ENCODE measurements around the gene OVCA2. TPM values are rescaled to one million over a fixed set of nuclear protein-coding genes. Genes with fewer than 3 reads are reported as not detected.
"Not testable (repeated sequence)": the region's sequence is repeated elsewhere in the genome, so short reads cannot be mapped to it uniquely, and the experiment has no call there.

The OVCA2 gene
- total and polyA plus RNA-seq, 2 experiments from 2014 or later: 49.2 to 72.5 TPM

- no peaks in the 10 kb centered on the region for H3K9me3 ChIP-seq (ENCODE audit: low read depth)
- H4K20me1 ChIP-seq (ENCODE audit: insufficient read depth, poor library complexity, severe bottlenecking): no peaks in the 10 kb centered on the region
- WGBS (ENCODE audit: low lambda C conversion rate, missing lambda C conversion rate): 97% methylated on average over 4 of the region's 4 CpGs
- no peaks in the 10 kb centered on the region for H3K27me3 ChIP-seq
- H3K4me3 ChIP-seq: no peak overlapping the region
- H3K27ac ChIP-seq: no peak overlapping the region
- no peak overlapping the region for H2AFZ ChIP-seq
- H3K79me2 ChIP-seq: no peaks in the 10 kb centered on the region
- no peaks in the 10 kb centered on the region for H3K36me3 ChIP-seq (replicated peaks; ENCODE audit: insufficient read depth, low read depth)
- TF ChIP-seq EZH2 (IDR thresholded peaks at IDR 0.05; ENCODE audit: borderline replicate concordance) (no peak), EZH2phosphoT487 (IDR thresholded peaks at IDR 0.05; ENCODE audit: low read depth, severe bottlenecking, unreplicated experiment) (no peak), CTCF (IDR thresholded peaks at IDR 0.05; ENCODE audit: poor library complexity) (no peak)
- DNase-seq (ENCODE audit: low spot score): no peak
- H3K9me2 ChIP-seq (replicated peaks; ENCODE audit: insufficient read depth): no peaks in the 10 kb centered on the region
- H3K4me2 ChIP-seq: no peak overlapping the region
- peaks cover 9% of the 10 kb centered on the region for H3K4me1 ChIP-seq (ENCODE audit: insufficient read depth)
Observed at GRCh38 chr17:2012499-2012898, 29.3 kb upstream of the OVCA2 start.

- H3K9me2 ChIP-seq (replicated peaks; ENCODE audit: insufficient read depth); H2AFZ ChIP-seq; H3K4me2 ChIP-seq; H3K27me3 ChIP-seq; H3K79me2 ChIP-seq; H3K4me3 ChIP-seq; H4K20me1 ChIP-seq (ENCODE audit: insufficient read depth, poor library complexity, severe bottlenecking); DNase-seq (ENCODE audit: low spot score); H3K9me3 ChIP-seq (ENCODE audit: low read depth); H3K27ac ChIP-seq; H3K4me1 ChIP-seq (ENCODE audit: insufficient read depth); H3K36me3 ChIP-seq (replicated peaks; ENCODE audit: insufficient read depth, low read depth): not testable (repeated sequence)
- 69% methylated on average over 5 of the region's 6 CpGs for WGBS (ENCODE audit: low lambda C conversion rate, missing lambda C conversion rate)
Observed at GRCh38 chr17:2013220-2013993, 28.4 kb upstream of the OVCA2 start.

- Histone ChIP-seq H3K27me3 (peaks cover 14% of the 10 kb centered on the region), H3K79me2 (no peaks in the 10 kb centered on the region), H3K4me2 (no peak overlapping the region), H3K4me1 (ENCODE audit: insufficient read depth) (peaks cover 9% of the 10 kb centered on the region), H4K20me1 (ENCODE audit: insufficient read depth, poor library complexity, severe bottlenecking) (no peaks in the 10 kb centered on the region), H3K9me2 (replicated peaks; ENCODE audit: insufficient read depth) (no peaks in the 10 kb centered on the region), H3K36me3 (replicated peaks; ENCODE audit: insufficient read depth, low read depth) (no peaks in the 10 kb centered on the region), H3K27ac (no peak overlapping the region), H2AFZ (no peak overlapping the region), H3K9me3 (ENCODE audit: low read depth) (no peaks in the 10 kb centered on the region), H3K4me3 (no peak overlapping the region)
- no peak for DNase-seq (ENCODE audit: low spot score)
- TF ChIP-seq CTCF (IDR thresholded peaks at IDR 0.05; ENCODE audit: poor library complexity) (no peak), EZH2phosphoT487 (IDR thresholded peaks at IDR 0.05; ENCODE audit: low read depth, severe bottlenecking, unreplicated experiment) (no peak), EZH2 (IDR thresholded peaks at IDR 0.05; ENCODE audit: borderline replicate concordance) (no peak)
- WGBS (ENCODE audit: low lambda C conversion rate, missing lambda C conversion rate): 92% methylated on average over 1 of the region's 1 CpG
Observed at GRCh38 chr17:2013994-2014317, 27.9 kb upstream of the OVCA2 start.

- Histone ChIP-seq H3K4me3 (no peak overlapping the region), H3K36me3 (replicated peaks; ENCODE audit: insufficient read depth, low read depth) (no peaks in the 10 kb centered on the region), H3K27ac (no peak overlapping the region), H3K9me3 (ENCODE audit: low read depth) (no peaks in the 10 kb centered on the region), H4K20me1 (ENCODE audit: insufficient read depth, poor library complexity, severe bottlenecking) (no peaks in the 10 kb centered on the region), H3K4me2 (no peak overlapping the region), H2AFZ (no peak overlapping the region), H3K9me2 (replicated peaks; ENCODE audit: insufficient read depth) (no peaks in the 10 kb centered on the region), H3K4me1 (ENCODE audit: insufficient read depth) (peaks cover 9% of the 10 kb centered on the region), H3K79me2 (no peaks in the 10 kb centered on the region), H3K27me3 (peaks cover 25% of the 10 kb centered on the region)
- no peak for TF ChIP-seq EZH2phosphoT487 (IDR thresholded peaks at IDR 0.05; ENCODE audit: low read depth, severe bottlenecking, unreplicated experiment)
- 85% methylated on average over 14 of the region's 14 CpGs for WGBS (ENCODE audit: low lambda C conversion rate, missing lambda C conversion rate)
- DNase-seq (ENCODE audit: low spot score): no peak
Observed at GRCh38 chr17:2015314-2015713, 26.5 kb upstream of the OVCA2 start.

All from hepatocyte (in vitro differentiated cells).